Smooth muscle cell of the brain vasculature (primary cell): ENCODE measurements around the gene TMEM185A.
A peak's percentile ranks its signal among the peaks of the same experiment; 100 is the strongest.
"Not testable (repeated sequence)": the region's sequence is repeated elsewhere in the genome, so short reads cannot be mapped to it uniquely, and the experiment has no call there.

Source experiments
- DNase-seq: peaks from one replicate; pipeline ENCODE4 v3.0.0-alpha.2; 2012; ENCODE audit warnings: low read depth, low spot score

TMEM185A gene

DNA sequence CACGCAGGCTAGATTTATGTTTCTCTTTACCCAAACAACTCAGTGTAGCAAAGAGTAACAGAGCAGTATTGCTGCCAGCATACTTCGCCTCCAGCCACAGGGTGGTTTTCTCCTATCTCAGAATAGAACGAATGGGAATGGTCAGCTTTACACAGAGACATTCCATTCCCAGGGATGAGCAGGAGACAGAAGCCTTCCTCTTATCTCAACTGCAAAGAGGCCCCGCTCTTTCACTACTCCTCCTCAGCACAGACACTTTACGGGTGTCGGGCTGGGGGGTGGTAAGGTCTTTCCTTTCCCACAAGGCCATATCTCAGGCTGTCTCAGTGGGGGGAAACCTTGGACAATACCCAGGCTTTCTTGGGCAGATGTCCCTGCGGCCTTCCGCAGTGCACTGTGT lies 4.8 kb downstream of the TMEM185A start:
- DNase-seq = not testable (repeated sequence)

- DNase-seq = not testable (repeated sequence)
Measured at GRCh38 chrX:149619662-149620061, 11.9 kb downstream of the TMEM185A start.

- DNase-seq = no peak
Measured at GRCh38 chrX:149618871-149619270, 12.7 kb downstream of the TMEM185A start.

- DNase-seq = no peak
Measured at GRCh38 chrX:149611623-149612175, 19.9 kb downstream of the TMEM185A start.

DNA sequence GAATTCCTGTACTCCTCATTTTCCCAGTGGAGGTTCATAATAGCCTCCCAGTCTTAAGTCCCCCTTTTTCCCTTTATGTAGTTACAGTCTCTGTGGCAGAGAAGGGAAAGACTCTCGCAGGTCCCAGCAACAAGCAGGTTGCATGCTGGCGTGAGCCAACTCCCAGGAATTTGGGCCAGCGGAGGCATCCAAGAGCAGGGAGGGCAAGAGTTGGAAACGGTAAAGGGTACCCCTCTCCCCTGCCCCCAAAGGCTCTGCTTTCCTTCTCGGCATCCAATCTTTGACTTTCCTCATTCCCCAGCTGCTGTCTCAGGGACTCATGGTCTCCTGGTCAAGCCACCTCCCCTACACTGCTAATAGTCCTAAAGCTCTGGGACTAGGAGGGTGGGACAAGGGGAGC lies 21.1 kb downstream of the TMEM185A start:
- no peak for DNase-seq

DNA sequence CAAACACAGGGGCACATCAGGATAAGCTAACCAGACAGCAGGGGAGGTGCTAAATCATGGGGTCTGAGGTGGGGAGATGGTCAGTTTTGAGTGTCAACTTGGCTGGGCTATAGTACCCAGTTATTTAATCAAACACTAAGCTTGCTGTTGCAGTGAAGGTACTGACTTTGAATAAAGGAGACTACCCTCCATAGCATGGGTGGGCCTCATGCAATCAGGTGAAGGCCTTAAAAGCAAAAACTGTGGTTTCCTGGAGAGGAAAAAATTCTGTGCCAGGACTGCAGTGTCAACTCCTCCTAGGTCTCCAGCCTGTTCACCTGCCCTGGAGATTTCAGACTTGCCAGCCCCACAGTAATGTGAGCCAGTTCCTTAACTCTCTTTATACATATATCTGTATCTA lies 23.9 kb downstream of the TMEM185A start:
- no peak for DNase-seq

- DNase-seq = not testable (repeated sequence)
Measured at GRCh38 chrX:149605248-149605885, 26.2 kb downstream of the TMEM185A start.

GRCh38 chrX:149598603-149599002 lies 33.0 kb downstream of the TMEM185A start:
- not testable (repeated sequence) for DNase-seq

GRCh38 chrX:149595943-149596342 lies 35.6 kb downstream of the TMEM185A start:
- not testable (repeated sequence) for DNase-seq

- not testable (repeated sequence) for DNase-seq
Measured at GRCh38 chrX:149595214-149595613, 36.4 kb downstream of the TMEM185A start, which contains the start of gene HSFX2. Gene HSFX2, minus strand, starts transcription at chrX:149595314. Its CDS starts 614 bp downstream, at chrX:149594700.

DNA sequence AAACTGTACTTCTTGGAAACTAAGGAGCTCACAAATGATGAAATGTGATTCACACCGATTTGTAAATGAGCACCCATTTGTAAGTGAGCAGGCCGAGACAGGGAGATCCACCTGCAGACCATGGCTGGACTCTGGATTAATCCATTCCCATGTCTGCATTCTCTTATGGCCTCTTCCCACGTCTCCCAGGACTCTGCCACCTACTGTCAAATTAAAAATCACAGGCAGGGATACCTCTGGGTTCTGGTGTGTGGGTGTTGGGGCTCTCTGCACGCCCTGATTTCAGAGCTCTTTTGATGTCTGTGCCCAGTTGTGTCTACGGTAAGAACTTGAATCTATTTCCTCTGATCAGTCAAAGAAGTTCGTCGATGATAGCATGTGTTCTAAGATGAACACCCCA lies 40.6 kb downstream of the TMEM185A start:
- DNase-seq = not testable (repeated sequence)

DNA sequence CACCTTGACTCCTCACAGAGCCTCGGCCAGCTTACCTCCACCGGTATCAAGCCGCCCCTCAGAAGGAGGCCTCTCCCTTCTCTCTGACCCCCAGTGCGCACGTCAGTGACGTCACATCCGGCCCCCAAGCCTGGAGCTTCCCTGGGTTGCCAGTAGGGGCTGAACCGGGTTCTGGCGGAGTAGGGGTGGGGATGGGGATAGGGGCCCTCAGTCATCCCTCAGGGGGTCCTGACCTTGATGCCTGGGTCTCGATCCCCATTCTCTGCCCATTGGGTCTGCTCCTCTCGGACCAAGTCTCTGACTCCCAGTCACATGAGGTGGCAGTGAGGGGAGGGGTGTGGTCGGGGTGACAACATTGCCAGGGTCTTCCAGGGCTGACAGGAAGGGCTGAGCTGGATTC lies 44.2 kb downstream of the TMEM185A start, which contains the start of gene MAGEA9B:
TSS of gene MAGEA9B (minus strand) at position 101 of the 400 bp plus-strand sequence. CDS start 4,280 bp downstream, outside the sequence.
- not testable (repeated sequence) for DNase-seq

DNA sequence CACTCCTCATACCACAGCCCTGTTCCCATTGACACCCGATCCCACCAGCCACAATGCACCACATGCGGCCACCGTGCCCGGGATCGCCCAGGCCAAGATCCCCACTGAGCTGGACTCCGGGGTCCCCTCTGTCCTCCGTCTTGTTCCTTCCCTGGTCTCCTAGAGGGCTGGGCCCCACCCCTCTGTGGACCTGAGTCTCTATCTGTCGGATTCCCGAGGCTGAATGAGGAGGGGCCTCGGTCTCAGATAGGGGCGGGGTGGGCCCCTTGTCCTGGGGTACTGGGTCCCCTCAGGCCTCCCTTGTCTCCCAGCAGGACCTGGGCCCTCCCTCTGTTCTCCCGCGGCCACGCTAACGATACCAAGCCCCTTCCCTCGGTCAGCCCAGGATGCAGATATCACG lies 46.0 kb downstream of the TMEM185A start:
- not testable (repeated sequence) for DNase-seq

DNA sequence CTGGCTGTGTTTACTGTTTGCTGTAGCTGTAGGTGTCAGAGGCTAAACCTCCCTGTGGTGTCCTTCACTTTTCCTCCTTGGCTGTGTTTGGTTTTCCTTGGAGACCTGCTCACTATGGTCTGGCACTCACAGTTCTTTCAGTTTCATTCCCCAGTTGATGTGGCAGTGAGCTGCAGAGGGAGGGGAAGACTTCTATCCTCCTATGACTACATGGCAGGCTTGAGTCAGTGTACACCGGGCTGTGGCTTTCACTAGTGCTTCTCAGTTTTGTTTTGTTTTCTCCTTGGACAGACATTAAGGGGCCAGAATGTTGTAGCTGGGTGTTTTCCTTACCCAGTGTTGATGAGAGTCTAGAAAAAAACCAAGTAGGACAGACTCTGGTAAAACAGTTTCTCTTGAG lies 58.1 kb downstream of the TMEM185A start:
- not testable (repeated sequence) for DNase-seq

DNA sequence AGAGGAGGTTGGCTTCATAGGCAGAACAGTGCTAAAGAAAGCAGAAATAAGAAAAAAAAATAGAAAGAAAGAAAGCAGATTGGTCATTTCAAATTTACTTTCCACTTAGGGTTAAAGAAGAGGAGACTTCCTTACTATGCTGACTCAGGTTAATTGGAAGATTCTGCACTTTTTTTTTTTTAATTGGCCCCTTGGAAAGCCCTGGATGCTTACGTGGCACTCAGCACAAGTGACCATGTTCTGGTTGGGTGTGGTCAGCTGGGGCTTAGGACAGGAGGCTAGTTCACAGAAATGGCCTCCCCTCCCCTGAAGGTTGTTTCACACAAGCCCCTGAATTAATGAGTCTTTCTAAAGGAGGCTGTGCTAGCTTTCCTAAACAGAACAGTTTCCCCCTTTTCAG lies 58.8 kb downstream of the TMEM185A start:
- DNase-seq = no peak

- DNase-seq = no peak
Measured at GRCh38 chrX:149571770-149572169, 59.8 kb downstream of the TMEM185A start.

DNA sequence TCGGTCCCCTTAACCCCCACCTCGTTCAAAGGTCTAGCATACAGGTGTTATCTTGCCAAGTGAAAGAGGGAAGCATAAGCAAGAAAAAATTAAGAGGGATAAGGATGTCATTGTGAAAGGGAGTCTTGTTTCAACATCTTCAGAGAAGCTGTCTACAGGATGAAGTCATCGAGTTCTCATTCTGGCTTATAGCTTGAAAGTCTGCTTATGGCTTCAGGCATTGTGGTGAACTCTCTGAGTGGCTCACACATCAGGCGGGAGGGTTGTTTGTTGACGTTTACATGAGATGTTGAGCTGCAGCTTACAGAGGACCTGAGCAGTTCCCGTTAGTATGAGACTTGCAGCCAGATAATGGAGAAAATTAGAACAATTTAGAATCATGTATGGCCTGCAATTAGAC lies 60.9 kb downstream of the TMEM185A start:
- DNase-seq = peak; percentile 6

DNA sequence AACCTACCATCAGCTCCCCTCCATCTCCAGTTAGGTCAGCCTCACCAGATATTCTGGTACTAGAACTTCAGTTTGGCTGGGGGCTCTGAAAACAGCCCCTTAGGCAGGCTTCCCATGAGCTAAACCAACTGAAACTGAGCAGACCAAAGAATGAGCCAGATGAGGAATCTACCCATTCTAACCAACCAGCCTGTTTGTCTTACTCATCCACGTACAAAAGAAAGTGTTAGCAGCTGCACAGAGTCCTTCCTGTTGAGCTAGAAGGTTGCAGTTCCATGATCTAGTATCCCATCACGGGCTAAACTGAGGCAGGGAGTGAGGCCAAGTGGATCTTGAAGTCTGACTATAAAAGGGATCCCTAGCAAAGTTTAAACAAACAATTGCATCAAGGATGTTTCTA lies 61.8 kb downstream of the TMEM185A start:
- DNase-seq = no peak

DNA sequence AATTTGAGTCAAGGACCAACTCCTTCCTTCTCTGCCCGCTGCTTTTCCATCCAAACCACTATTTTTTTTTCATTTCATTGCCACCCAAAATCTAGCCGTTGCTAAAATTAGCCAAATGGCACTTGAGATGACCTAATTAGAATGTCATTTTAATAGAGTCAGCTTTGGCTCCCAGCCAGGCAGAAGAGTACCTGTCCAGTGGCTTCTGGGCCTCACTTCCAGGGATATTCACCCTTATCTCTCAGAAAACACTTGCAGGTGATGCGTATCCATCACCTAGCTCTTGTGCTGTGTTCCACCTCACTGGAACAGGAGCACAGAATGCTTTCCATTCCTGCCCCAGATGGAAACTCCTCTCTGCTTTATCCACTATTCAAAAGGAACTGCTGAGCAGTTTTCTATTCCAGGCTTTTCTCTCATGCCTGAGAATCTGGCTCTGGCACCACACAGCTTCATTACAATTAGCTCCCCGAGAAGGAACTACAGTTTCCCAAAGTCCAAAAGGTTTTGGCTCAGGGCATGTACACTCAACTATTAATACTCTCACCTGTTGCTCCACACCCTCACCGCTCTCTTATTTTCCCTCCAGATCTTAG lies 62.8 kb downstream of the TMEM185A start:
- no peak for DNase-seq

- DNase-seq = no peak
Measured at GRCh38 chrX:149567621-149568417, 63.8 kb downstream of the TMEM185A start.

GRCh38 chrX:149563359-149563758 lies 68.2 kb downstream of the TMEM185A start:
- no peak for DNase-seq

- DNase-seq = not testable (repeated sequence)
Measured at GRCh38 chrX:149555251-149555650, 76.3 kb downstream of the TMEM185A start.
